Muscle layer of duodenum (tissue), 2 donors: ENCODE data around the gene ZC3H12C.

Experiments used
- H3K27ac ChIP-seq: one replicate; pipeline ENCODE4 v1.7.0; 2013; ENCODE audit warnings: mild to moderate bottlenecking, low read length
- H3K27me3 ChIP-seq: one replicate; pipeline ENCODE4 v1.7.0; 2013; ENCODE audit warnings: low read depth, mild to moderate bottlenecking, control low read depth, low read length
- H3K36me3 ChIP-seq, 2 donors: one replicate each; pipeline ENCODE4 v1.7.0; 2013; ENCODE audit warnings: low read length in 2 of 2, control low read depth in 1 of 2, mild to moderate bottlenecking in 1 of 2; ENCODE audit not compliant: insufficient read depth in 2 of 2, control insufficient read depth in 1 of 2
- H3K4me1 ChIP-seq, 2 donors: one replicate each; pipeline ENCODE4 v1.7.0; 2013; ENCODE audit warnings: low read length in 2 of 2, mild to moderate bottlenecking in 2 of 2, control low read depth in 1 of 2, moderate library complexity in 1 of 2; ENCODE audit not compliant: insufficient read depth in 2 of 2, control insufficient read depth in 1 of 2
- H3K4me3 ChIP-seq, 2 donors: one replicate each; pipeline ENCODE4 v1.7.0; 2013; ENCODE audit warnings: low read length in 2 of 2, low read depth in 1 of 2, mild to moderate bottlenecking in 1 of 2
- H3K9me3 ChIP-seq, 2 donors: one replicate each; pipeline ENCODE4 v1.7.0; 2013; ENCODE audit warnings: low read length in 2 of 2, control low read depth in 1 of 2, mild to moderate bottlenecking in 1 of 2; ENCODE audit not compliant: control insufficient read depth in 1 of 2
- donor health status: healthy.

Gene ZC3H12C

DNA sequence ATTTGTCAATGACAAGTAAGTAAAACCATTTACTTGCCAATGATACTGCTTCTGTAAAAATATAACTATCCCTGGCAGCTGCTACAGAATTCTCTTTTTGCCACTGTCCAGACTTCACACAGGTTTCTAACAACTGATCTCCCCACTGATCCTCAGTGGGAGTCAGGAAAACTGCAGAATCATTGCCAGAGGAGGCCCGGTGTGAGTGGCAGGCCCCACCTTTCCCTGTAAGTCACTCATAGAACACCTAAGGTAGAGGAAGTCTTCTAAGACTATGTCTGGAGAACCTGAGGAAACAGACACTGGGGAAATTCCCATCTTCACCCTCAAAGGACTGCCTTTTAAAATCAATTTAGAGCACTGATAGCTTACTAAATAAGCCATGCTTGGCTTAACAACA is 66.3 kb downstream of the ZC3H12C start:
- H3K4me3 ChIP-seq, result no peak overlapping the region
- peaks cover 0 to 5% of the 10 kb centered on the region in 2 donors for H3K4me1 ChIP-seq
- H3K36me3 ChIP-seq, result peaks cover 28 to 30% of the 10 kb centered on the region in 2 donors
- H3K27ac ChIP-seq, result no peak overlapping the region
- H3K9me3 ChIP-seq, result no peaks in the 10 kb centered on the region
- no peaks in the 10 kb centered on the region for H3K27me3 ChIP-seq

GRCh38 chr11:110160016-110160415 is 66.8 kb downstream of the ZC3H12C start:
- Histone ChIP-seq H3K27me3 (no peaks in the 10 kb centered on the region), H3K4me1 (peaks cover 0 to 5% of the 10 kb centered on the region in 2 donors), H3K4me3 (no peak overlapping the region), H3K36me3 (peaks cover 32 to 36% of the 10 kb centered on the region in 2 donors), H3K9me3 (no peaks in the 10 kb centered on the region), H3K27ac (no peak overlapping the region)

- Histone ChIP-seq H3K36me3 (peaks cover 34 to 40% of the 10 kb centered on the region in 2 donors), H3K27ac (no peak overlapping the region), H3K4me1 (peaks cover 0 to 5% of the 10 kb centered on the region in 2 donors), H3K27me3 (no peaks in the 10 kb centered on the region), H3K4me3 (no peak overlapping the region), H3K9me3 (no peaks in the 10 kb centered on the region)
These were observed 67.2 kb downstream of the ZC3H12C start for GRCh38 chr11:110160437-110160836.

DNA sequence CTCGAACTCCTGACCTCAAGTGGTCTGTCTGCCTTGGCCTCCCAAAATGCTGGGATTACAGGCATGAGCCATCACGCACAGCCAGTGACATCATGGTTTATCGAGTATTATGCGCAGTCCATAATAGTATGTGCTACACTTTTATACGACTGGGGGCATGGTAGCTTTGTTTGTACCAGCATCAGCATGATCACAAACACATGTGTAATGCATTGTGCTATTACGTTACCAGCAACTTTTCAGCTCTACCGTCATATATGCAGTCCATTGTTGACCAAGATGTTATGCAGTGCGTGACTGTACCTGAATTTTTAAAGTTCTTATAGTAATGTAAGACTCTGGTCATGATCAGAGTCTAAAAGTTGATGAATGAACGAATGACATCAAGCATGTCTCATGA is 67.9 kb downstream of the ZC3H12C start:
- no peak overlapping the region for H3K4me3 ChIP-seq
- peaks cover 36 to 45% of the 10 kb centered on the region in 2 donors for H3K36me3 ChIP-seq
- no peaks in the 10 kb centered on the region for H3K27me3 ChIP-seq
- H3K9me3 ChIP-seq, result no peaks in the 10 kb centered on the region
- no peaks in the 10 kb centered on the region for H3K4me1 ChIP-seq
- no peak overlapping the region for H3K27ac ChIP-seq

DNA sequence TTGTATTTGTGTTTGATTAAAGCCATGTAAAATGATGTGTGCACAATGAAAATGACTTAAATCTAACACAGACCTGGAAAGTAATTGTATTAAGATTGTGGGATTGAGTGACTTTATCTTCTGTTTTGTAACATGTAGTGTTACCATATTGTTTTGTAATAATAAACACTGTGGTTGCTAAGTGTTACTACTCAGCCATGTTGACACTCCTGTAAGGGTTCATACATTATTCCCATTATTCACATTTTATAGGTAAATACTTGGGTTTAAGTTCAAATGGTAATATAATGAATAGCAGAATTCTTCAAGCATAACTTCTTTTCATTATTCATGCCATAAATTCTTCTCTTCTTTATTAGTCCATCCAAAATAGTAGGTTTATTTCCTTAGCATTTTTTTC is 69.0 kb downstream of the ZC3H12C start:
- peaks cover 36 to 45% of the 10 kb centered on the region in 2 donors for H3K36me3 ChIP-seq
- no peak overlapping the region for H3K27ac ChIP-seq
- H3K9me3 ChIP-seq, result no peaks in the 10 kb centered on the region

GRCh38 chr11:110165039-110165925 is 72.1 kb downstream of the ZC3H12C start:
- Histone ChIP-seq H3K27me3 (no peaks in the 10 kb centered on the region), H3K9me3 (no peaks in the 10 kb centered on the region), H3K36me3 (peaks cover 23 to 27% of the 10 kb centered on the region in 2 donors), H3K4me3 (no peak overlapping the region), H3K4me1 (no peaks in the 10 kb centered on the region), H3K27ac (no peak overlapping the region)

More for the DNA sequence above, 69.0 kb downstream of the ZC3H12C start:
- Histone ChIP-seq H3K4me3 (no peak overlapping the region), H3K4me1 (no peaks in the 10 kb centered on the region), H3K27me3 (no peaks in the 10 kb centered on the region)

DNA sequence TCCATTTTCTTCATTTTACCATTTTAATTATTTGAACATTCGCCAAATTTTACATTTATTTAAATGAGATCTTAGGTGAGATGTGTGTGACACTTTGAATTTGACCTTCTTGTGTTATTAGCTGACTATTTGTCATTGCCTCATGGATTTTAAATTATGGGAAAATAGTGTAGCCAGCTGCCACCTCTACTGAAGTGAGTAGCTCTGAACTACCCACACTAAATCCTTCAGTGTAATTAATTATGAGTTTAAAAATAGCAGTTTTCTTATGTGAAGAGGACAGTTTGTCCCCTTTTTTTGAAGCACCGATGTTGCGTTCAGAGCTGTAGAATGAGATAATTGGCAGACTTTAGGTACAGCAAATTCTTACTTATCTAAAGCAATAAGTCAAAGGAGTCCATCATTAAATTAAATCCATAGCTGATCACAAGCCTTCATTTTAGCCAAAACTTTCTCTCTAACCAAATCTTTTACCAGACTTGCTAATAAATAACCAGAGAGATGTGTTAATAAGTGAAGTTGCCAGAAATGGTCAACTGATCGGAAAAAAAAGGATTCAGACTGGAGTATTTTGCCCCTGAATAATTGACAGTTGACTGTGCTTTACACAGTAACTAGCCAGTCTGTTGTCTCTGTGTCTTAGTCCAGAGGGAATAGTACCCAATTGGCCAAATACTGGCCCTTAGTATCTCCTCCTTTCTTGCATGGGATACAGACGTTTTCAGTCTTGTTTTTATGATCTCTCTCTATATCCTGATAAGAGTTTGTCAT is 75.0 kb downstream of the ZC3H12C start:
- Histone ChIP-seq H3K4me1 (no peaks in the 10 kb centered on the region), H3K9me3 (no peaks in the 10 kb centered on the region), H3K36me3 (peaks cover 12 to 25% of the 10 kb centered on the region in 2 donors), H3K4me3 (no peak overlapping the region), H3K27ac (no peak overlapping the region), H3K27me3 (no peaks in the 10 kb centered on the region)

DNA sequence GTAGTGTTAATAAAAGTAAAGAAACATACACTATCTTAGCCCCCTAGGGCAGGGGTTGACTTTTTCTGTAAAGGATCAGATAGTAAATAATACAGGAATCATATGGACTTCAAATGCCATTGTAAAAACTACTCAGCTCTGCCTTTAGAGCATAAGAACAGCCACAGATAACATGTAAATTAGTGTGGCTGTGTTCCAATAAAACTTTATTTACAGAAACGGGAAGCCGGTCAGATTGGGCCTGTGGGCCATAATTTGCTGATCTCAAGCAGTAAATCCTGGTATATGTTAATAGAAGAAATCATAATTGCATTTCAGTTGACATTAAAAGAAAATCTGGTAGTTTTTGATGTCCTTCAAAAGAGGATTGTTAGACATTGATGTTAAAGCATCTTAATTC is 76.5 kb downstream of the ZC3H12C start:
- Histone ChIP-seq H3K27me3 (no peaks in the 10 kb centered on the region), H3K27ac (no peak overlapping the region), H3K36me3 (peaks cover 5 to 12% of the 10 kb centered on the region in 2 donors), H3K9me3 (no peaks in the 10 kb centered on the region), H3K4me3 (no peak overlapping the region), H3K4me1 (peaks cover 0 to 4% of the 10 kb centered on the region in 2 donors)

DNA sequence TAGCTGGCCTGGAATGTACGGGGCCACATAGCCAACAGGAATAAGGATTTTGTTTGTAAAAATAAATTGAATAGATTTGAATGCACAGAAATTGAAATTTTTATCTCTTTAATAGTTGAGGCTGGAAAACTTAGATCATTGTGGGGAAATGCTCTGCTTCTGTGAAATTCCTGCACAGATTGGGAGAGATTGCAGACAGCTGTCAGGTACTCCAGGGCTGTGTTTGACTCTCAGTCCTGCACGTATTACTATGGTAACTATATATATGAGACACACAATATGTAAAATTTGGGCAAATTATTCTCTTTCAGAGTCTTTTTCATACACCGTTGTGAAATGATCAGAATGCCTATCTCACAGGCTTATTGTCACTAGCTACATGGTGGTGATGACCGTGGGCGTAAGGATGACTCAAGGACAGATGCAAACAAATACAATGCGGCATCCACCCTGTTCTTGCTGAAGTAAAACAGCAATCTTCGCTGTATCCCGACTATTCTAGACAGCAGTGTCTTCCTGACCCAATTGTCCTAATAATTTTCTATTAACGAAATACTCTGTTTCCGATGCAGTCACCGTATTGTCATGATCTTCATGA is 79.4 kb downstream of the ZC3H12C start:
- Histone ChIP-seq H3K27me3 (no peaks in the 10 kb centered on the region), H3K4me1 (peaks cover 0 to 13% of the 10 kb centered on the region in 2 donors), H3K9me3 (no peaks in the 10 kb centered on the region), H3K4me3 (no peak overlapping the region), H3K27ac (no peak overlapping the region), H3K36me3 (no peaks in the 10 kb centered on the region)

GRCh38 chr11:110173811-110174644 is 80.8 kb downstream of the ZC3H12C start:
- no peak overlapping the region for H3K4me3 ChIP-seq
- H3K36me3 ChIP-seq, result no peaks in the 10 kb centered on the region
- H3K4me1 ChIP-seq, result peaks cover 0 to 13% of the 10 kb centered on the region in 2 donors
- H3K27me3 ChIP-seq, result no peaks in the 10 kb centered on the region
- H3K27ac ChIP-seq, result no peak overlapping the region
- H3K9me3 ChIP-seq, result no peaks in the 10 kb centered on the region
